ENCODE data around the gene CCDC192.
"Not testable (repeated sequence)": the region's sequence is repeated elsewhere in the genome, so short reads cannot be mapped to it uniquely, and the experiment has no call there.

Gene CCDC192

GRCh38 chr5:127697894-127698600 lies 5.1 kb upstream of the CCDC192 start:
- no peak for DNase-seq (ENCODE audit: low read depth in 2 of 2)

- no peak for DNase-seq (ENCODE audit: low read depth in 2 of 2)
These were observed 3.8 kb upstream of the CCDC192 start for GRCh38 chr5:127699416-127699815.

GRCh38 chr5:127700237-127700766 lies 2.9 kb upstream of the CCDC192 start:
- DNase-seq (ENCODE audit: low read depth in 2 of 2) = no peak

GRCh38 chr5:127702434-127702833 lies 757 bp upstream of the CCDC192 start:
- DNase-seq (ENCODE audit: low read depth in 2 of 2) = no peak

DNA sequence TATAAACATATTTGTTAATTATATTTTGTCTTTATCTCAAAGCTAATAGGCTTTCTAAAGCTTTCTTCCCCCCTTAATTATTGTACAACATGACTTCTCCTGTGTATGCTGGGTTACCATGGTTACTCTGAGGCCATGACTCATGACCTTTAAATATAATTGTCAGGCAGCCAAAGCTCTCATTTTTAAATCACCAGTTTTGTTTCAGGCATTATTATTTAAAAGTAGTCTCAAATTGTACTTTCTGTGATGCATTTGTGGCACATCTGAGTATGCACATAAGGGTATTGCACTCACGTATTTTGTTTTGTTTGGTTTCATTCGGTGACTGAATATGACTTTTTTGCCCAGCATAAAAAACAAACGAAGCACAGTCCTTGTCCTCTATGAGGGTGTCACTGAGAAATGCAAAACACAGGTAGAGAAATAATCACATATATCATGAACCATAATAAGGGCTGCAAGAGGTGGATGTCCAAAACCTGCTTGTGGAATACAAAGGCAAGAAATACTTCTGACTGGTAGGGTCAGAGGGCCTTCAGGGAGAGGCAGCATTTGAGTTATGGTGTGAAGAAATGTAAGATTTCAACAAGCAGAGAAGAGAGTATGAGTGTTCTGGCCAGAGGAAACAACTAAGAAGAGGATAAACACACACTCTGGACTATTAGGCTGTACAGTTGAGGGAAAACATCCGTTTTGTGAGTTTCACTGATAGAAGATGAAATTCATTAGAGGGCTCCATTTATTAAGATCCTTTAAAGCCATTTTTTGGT lies 2.1 kb downstream of the CCDC192 start:
- no peak for DNase-seq (ENCODE audit: low read depth in 2 of 2)

GRCh38 chr5:127706691-127707090 lies 3.5 kb downstream of the CCDC192 start:
- DNase-seq (ENCODE audit: low read depth in 2 of 2) = no peak

GRCh38 chr5:127707209-127707608 lies 4.0 kb downstream of the CCDC192 start:
- no peak for DNase-seq (ENCODE audit: low read depth in 2 of 2)

DNA sequence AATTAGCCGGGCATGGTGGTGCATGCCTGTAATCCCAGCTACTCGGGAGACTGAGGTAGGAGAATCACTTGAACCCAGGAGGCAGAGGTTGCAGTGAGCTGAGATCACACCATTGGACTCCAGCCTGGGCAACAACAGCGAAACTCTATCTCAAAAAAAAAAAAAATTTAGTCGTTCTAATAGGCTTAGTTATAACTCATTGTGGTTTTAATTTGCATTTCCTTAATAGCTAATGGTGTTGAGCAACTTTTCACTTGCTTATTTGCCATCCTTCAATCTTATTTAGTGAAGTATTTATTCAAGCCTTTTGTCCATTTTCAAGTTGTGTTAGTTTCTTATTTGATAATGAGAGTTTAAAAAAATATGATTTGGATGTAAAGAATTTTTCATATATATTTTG lies 9.9 kb downstream of the CCDC192 start:
- not testable (repeated sequence) for DNase-seq (ENCODE audit: low read depth in 2 of 2)

DNA sequence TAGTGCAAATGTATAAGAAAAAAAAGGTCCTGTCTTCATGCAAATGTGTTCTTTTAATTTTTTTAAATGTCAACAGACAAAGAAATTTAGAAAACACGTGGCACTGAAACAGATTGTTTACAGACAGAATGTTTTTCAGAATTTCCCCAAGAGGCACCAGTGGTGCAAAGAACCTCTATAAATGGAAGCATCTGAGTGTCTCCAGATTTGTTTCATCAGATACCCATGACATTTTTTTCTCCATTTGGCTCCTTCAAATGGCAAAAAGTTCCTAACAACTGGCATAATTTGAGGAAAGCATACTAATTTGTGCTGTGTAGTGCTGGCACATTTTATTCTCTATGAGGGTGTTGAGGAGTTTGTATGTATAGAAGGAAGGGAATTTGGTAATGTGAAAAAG lies 15.0 kb downstream of the CCDC192 start:
- DNase-seq (ENCODE audit: low read depth in 2 of 2) = no peak

DNA sequence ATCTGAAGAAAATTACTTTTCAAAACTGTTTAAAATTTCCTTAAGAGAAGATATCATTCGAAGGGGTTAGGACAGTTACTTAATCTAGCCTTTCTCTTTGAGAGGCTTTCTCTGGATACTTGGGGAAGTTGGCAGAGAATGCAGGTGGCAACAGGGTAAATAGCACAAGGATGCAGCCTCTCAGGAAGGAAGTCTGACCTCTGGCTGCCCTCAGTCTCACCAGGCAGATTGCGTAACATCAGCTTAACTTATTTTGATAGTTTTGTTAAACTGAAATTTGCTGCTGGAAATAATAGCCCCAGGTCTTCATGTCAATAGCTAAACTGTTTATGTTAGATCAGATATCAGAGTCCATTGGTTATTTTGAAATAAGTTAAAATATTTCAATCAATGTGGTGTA lies 20.4 kb downstream of the CCDC192 start:
- no peak for DNase-seq (ENCODE audit: low read depth in 2 of 2)

- no peak for DNase-seq (ENCODE audit: low read depth in 2 of 2)
These were observed 22.5 kb downstream of the CCDC192 start for GRCh38 chr5:127725673-127726072.

GRCh38 chr5:127732963-127733362 lies 29.8 kb downstream of the CCDC192 start:
- DNase-seq (ENCODE audit: low read depth in 2 of 2) = no peak

DNA sequence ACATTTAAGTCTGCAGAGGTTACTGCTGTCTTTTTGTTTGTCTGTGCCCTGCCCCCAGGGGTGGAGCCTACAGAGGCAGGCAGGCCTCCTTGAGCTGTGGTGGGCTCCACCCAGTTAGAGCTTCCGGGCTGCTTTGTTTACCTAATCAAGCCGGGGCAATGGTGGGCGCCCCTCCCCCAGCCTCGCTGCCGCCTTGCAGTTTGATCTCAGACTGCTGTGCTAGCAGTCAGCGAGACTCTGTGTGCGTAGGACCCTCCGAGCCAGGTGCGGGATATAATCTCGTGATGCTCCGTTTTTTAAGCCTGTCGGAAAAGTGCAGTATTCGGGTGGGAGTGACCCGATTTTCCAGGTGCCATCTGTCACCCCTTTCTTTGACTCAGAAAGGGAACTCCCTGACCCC lies 36.2 kb downstream of the CCDC192 start:
- DNase-seq (ENCODE audit: low read depth in 2 of 2) = not testable (repeated sequence)

- no peak for DNase-seq (ENCODE audit: low read depth in 2 of 2)
These were observed 36.7 kb downstream of the CCDC192 start for GRCh38 chr5:127739807-127740384.

DNA sequence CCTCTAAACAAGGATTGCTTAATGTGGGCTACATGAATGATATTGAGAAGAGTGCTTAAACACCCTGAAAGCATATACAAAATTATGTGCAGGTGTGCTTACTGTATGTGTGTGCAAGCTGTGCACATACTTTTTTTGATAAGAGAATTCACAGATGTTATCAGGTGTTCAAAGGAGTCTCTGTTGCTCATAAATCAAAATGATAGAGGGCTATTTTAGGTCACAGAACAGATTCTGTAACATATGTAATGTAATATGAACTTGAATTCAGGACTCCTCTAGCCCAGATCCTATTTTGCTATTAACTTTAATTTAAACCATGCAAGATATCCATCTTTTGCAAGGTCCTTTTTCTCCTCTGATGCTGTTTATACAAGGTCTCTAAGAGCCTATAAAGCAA lies 38.2 kb downstream of the CCDC192 start:
- DNase-seq (ENCODE audit: low read depth in 2 of 2) = no peak

- no peak for DNase-seq (ENCODE audit: low read depth in 2 of 2)
These were observed 41.0 kb downstream of the CCDC192 start for GRCh38 chr5:127744241-127744640.

DNA sequence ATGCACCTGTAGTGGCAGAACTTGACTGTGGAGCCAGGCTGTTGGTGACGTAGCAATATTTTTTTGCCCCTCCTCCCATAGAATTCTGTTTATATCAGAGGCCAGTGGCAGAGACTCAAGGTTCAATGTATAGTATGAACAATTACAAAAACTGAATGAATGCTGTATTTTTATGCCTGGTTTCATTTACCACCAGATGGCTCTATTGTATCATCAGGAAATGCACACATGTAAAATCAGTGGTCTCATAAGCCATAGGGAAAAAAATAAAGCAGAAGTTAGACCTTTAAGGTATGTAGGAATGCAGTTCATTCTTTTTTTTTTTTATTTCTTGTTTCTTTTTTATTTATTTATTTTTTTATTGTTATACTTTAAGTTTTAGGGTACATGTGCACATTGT lies 43.6 kb downstream of the CCDC192 start:
- DNase-seq (ENCODE audit: low read depth in 2 of 2) = no peak

DNA sequence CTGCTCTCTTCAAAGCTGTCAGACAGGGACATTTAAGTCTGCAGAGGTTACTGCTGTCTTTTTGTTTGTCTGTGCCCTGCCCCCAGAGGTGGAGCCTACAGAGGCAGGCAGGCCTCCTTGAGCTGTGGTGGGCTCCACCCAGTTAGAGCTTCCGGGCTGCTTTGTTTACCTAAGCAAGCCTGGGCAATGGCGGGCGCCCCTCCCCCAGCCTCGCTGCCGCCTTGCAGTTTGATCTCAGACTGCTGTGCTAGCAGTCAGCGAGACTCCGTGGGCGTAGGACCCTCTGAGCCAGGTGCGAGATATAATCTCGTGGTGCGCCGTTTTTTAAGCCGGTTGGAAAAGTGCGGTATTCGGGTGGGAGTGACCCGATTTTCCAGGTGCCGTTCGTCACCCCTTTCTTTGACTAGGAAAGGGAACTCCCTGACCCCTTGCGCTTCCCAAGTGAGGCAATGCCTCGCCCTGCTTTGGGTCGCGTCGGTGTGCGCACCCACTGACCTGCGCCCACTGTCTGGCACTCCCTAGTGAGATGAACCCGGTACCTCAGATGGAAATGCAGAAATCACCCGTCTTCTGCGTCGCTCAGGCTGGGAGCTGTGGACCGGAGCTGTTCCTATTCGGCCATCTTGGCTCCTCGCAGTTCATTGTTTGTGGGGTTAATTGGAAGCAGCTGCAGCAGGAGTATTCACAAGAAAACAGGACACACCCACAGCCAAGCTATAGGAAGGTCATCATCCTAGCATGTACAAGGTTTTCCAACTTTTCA lies 49.5 kb downstream of the CCDC192 start:
- DNase-seq (ENCODE audit: low read depth in 2 of 2) = not testable (repeated sequence)

DNA sequence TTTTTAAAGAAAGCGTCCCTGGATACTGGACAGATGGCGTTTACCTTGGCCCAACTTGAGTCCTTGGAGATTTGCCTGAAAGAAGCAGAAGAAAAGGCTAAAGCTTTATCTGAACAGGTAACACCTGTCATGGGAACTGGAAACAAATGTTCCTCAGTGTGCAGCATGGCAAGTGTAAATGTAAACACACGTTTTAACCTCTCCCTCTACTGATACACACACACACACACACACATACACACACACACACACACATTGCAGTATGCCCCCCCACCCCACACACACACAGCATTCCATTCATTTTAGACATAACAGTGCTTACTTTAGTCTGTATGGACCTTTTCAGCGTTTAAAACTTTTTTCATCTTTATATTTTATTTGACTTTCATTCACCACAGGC lies 51.1 kb downstream of the CCDC192 start:
- no peak for DNase-seq (ENCODE audit: low read depth in 2 of 2)

- DNase-seq (ENCODE audit: low read depth in 2 of 2) = no peak
These were observed 51.5 kb downstream of the CCDC192 start for GRCh38 chr5:127754706-127755105.

DNA sequence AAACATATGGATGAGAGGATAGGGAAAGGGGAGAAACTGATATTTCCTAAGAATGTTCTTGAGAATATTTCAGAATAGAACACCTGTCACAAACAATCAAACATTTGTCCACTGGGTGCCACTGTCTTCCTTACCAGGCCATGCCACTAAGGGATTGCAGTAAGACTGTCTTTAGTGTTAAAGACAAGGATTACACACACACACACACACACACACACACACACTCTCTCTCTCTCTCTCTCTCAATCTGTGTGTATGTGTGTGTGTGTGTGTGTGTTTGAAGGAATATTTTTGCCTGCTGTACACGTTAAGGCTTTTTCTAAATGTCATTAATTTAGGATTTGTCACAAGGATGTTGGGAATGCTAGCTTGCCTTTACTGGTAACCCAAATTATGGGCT lies 54.4 kb downstream of the CCDC192 start:
- peak in 1 of 2 donors; percentile 1 for DNase-seq (ENCODE audit: low read depth in 2 of 2)

DNA sequence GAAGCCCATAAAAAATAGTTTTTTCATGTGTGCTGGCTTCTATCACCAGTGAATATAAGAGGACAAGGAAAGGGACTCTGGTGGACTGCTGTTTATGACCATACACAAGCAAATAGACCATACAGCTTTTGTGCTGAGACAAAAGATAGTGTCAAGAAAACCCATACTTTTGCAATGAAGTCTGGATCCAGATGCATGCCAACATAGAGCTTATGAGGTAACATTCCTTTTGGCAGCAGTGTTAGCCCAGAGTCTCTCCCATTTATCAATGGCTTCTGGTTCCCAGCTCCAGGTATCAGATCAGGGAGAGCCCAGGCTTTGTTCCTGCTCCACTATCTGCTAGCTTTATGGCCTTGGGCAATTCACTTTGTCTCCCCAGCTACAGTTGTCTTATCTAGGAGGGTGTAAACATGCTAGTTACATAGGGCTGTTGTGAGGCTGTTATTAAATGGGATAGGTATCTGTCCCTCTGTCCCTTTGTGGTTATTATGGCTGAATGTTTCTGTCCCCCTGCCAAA lies 55.6 kb downstream of the CCDC192 start:
- no peak for DNase-seq (ENCODE audit: low read depth in 2 of 2)

All from stimulated activated CD4-positive, alpha-beta T cell treated with anti-CD3 and anti-CD28 coated beads, Interleukin-4, amount 100 ng/mL, for 48 hours (primary cell).